GM12878 (cell line): ENCODE measurements around the gene RPL5. TPM values are rescaled to one million over a fixed set of nuclear protein-coding genes. Genes with fewer than 3 reads are reported as not detected.
"Not testable (repeated sequence)": the region's sequence is repeated elsewhere in the genome, so short reads cannot be mapped to it uniquely, and the experiment has no call there.

Experiments used
- ATAC-seq: fragments of 200-7000 bp; cut with Tn5 transposase; 3 replicates; pipeline ENCODE4 v1.9.1; 2020; ENCODE audit warnings: mild to moderate bottlenecking, moderate library complexity
- BruUV-seq: library from RNA; stranded (reverse); fragments of 400-500 nt; replicated peaks from 2 replicates; lab custom pipeline; 2021; lab: Mats Ljungman, UMichigan
- CTCF ChIA-PET: fragments of 300-600 bp; sonication (Branson Sonifier 250); formaldehyde crosslinking; extraction: SDS; loops from one replicate; lab custom pipeline; 2021; ENCODE audit warnings: inconsistent platforms; lab: Yijun Ruan, JAX
- POLR2A ChIA-PET: fragments of 350-600 bp; formaldehyde crosslinking; extraction: SDS; loops from one replicate; lab custom pipeline; 2021; ENCODE audit warnings: inconsistent platforms; lab: Charles Lee
- RAD21 ChIA-PET: fragments of 300-600 bp; sonication (Branson Sonifier 250); formaldehyde crosslinking; loops from one replicate; lab custom pipeline; 2023; ENCODE audit warnings: antibody characterized with exemption; ENCODE audit not compliant: unreplicated experiment; lab: Charles Lee
- SMC1A ChIA-PET: fragments of 300-600 bp; sonication (Branson Sonifier 250); formaldehyde crosslinking; loops from one replicate; lab custom pipeline; 2023; ENCODE audit not compliant: unreplicated experiment, uncharacterized antibody; lab: Charles Lee
- DNase-seq: peaks from one replicate; pipeline ENCODE4 v3.0.0-alpha.2; 2011; ENCODE audit warnings: low read depth, low spot score
- FAIRE-seq: peaks from 3 replicates; lab custom pipeline; 2011; peaks lifted over from hg19 to GRCh38; lab: Jason Lieb, UNC
- H2AFZ ChIP-seq: 2 replicates; pipeline ENCODE4 v1.6.0; 2011; ENCODE audit warnings: low read depth, low read length, control low read depth; ENCODE audit not compliant: control insufficient read depth
- H3K27ac ChIP-seq: 2 replicates; pipeline ENCODE4 v1.5.1; 2011; ENCODE audit warnings: control low read depth; ENCODE audit not compliant: control insufficient read depth, insufficient read depth
- H3K27me3 ChIP-seq, 2 experiments: replicated peaks in 1 of 2; 2 replicates each; pipeline versions ENCODE4 v1.6.0 to v1.6.1; 2011; ENCODE audit warnings: low read length in 1 of 2; ENCODE audit not compliant: control insufficient read depth in 2 of 2, insufficient read depth in 2 of 2
- H3K36me3 ChIP-seq, 2 experiments: 2 replicates each; pipeline ENCODE4 v1.5.1; 2011; ENCODE audit warnings: low read length in 1 of 2; ENCODE audit not compliant: control insufficient read depth in 2 of 2, insufficient read depth in 2 of 2
- H3K4me1 ChIP-seq: 2 replicates; pipeline ENCODE4 v1.6.1; 2011; ENCODE audit warnings: mild to moderate bottlenecking, low read length, moderate library complexity, mixed read lengths; ENCODE audit not compliant: control insufficient read depth, insufficient read depth
- H3K4me2 ChIP-seq: 2 replicates; pipeline ENCODE4 v1.6.0; 2011; ENCODE audit warnings: control low read depth; ENCODE audit not compliant: control insufficient read depth, insufficient read depth
- H3K4me3 ChIP-seq: fragments of 200-600 bp; sonication (generic); 2 replicates; pipeline ENCODE4 v1.5.1; 2016
- H3K79me2 ChIP-seq: 2 replicates; pipeline ENCODE4 v1.6.0; 2011; ENCODE audit warnings: low read length; ENCODE audit not compliant: control insufficient read depth, insufficient read depth
- H3K9ac ChIP-seq: 2 replicates; pipeline ENCODE4 v1.8.0; 2011; ENCODE audit warnings: low read length, control low read depth, mixed read lengths; ENCODE audit not compliant: control insufficient read depth, insufficient read depth
- H3K9me3 ChIP-seq: replicated peaks from 3 replicates; pipeline ENCODE4 v1.5.1; 2011; ENCODE audit warnings: mild to moderate bottlenecking, low read length; ENCODE audit not compliant: control insufficient read depth, insufficient read depth
- H4K20me1 ChIP-seq: 2 replicates; pipeline ENCODE4 v1.6.0; 2011; ENCODE audit not compliant: control insufficient read depth, insufficient read depth
- ATF7 ChIP-seq: fragments of 450-650 bp; IDR thresholded peaks from 2 replicates; pipeline ENCODE4 v1.6.1; 2016; ENCODE audit warnings: low read depth, mild to moderate bottlenecking
- CHD1 ChIP-seq: IDR thresholded peaks from 2 replicates; pipeline ENCODE4 v1.6.1; 2012; ENCODE audit warnings: low read depth, low read length, improper control_type of control experiment
- IRF4 ChIP-seq: IDR thresholded peaks from 2 replicates; pipeline ENCODE4 v1.6.1; 2011; ENCODE audit warnings: low read depth, low read length
- NFYA ChIP-seq: IDR thresholded peaks from 2 replicates; pipeline ENCODE4 v1.6.1; 2011; ENCODE audit warnings: low read depth, mild to moderate bottlenecking, low read length, improper control_type of control experiment, borderline replicate concordance
- SPI1 ChIP-seq: IDR thresholded peaks from 2 replicates; pipeline ENCODE4 v1.6.1; 2011; ENCODE audit warnings: low read depth, mild to moderate bottlenecking, low read length, moderate library complexity, borderline replicate concordance; ENCODE audit not compliant: insufficient read depth
- WGBS: methylation state at CpG from one replicate; pipeline ENCODE4 v1.1.6; 2016; ENCODE audit warnings: low lambda C conversion rate; ENCODE audit not compliant: insufficient replicate concordance, insufficient coverage; ENCODE audit errors: missing lambda C conversion rate; 5-methylcytosine and 5-hydroxymethylcytosine counted together
- in situ Hi-C: fragments of 300-500 bp; cut with MboI; formaldehyde crosslinking; loops from 9 replicates; pipeline ENCODE4 v1.14.3; 2018; ENCODE audit warnings: mixed read lengths
- intact Hi-C: fragments of 100-400 bp; cut with micrococcal nuclease; formaldehyde crosslinking; loops from one replicate; pipeline ENCODE4 v1.14.2; 2022; ENCODE audit not compliant: unreplicated experiment
- polyA plus RNA-seq, 11 experiments: library from polyadenylated mRNA; depleted of rRNA in 4 of 11; unstranded in 6 of 11; stranded (reverse) in 5 of 11; fragments of >200 nt; fragmentation: Nextera tagmentation in 4 of 11; fragmentation: Illumina TruSeq in 1 of 11; extraction: Ambion mirVana in 4 of 11; extraction: Trizol in 1 of 11; gene quantifications; 1 replicate in 1 of 11; 2 replicates in 10 of 11; pipeline versions ENCODE4 v1.2.1 to v1.2.3, GENCODE V29; 2011 to 2016; ENCODE audit warnings: inconsistent platforms in 2 of 11, missing spikeins in 2 of 11, low read depth in 1 of 11
- total RNA-seq, 4 experiments: library from RNA; depleted of rRNA in 3 of 4; stranded (reverse); fragments of >200 nt in 3 of 4; fragmentation: Illumina TruSeq in 1 of 4; extraction: Trizol in 1 of 4; gene quantifications; 2 replicates each; pipeline versions ENCODE4 v1.2.1 to v1.2.3, GENCODE V29; 2013 to 2021

Gene RPL5
- total and polyA plus RNA-seq, 10 of the 15 experiments (the other 5 are each of a cell fraction or from before 2014, with no cell fraction given) = 1,685 to 6,047 (median 2,601) TPM

DNA sequence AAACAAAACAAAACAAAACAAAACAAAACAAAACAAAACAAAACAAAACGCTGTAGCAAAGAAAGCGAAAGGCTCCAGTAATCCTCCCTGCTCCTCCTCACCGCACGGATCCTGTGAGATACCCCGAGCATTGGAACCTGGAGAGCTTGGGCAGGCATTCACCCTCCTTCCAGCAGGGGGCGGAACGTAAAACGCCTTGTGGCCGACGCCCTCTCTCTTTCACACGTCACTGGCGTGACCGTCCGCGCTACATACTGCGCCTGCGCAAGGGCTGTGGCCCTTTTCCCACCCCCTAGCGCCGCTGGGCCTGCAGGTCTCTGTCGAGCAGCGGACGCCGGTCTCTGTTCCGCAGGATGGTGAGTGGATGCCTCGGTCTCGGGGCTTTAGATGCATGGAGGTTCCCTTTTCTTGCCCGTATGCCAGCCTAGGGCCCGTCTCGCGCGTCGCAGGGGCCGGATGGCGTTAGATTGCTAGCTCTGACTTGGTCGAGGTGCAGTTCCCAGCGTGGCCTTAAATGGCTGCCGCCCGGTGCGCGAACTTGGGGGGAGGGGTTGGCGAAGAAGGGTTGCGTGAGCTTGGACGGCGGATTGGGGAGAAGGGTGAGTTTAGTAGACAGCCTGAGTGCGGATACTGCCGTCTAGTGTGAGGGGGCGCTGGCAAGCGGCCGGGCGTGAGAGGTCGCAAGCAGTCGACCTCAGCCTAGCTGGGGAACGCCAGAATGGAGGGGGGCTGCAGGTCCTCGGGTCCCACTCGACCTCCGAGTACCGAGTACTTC, at the start of gene RPL5 (continued):
- TF ChIP-seq IRF4 (no peak; the same call in 1 of the 2 replicates), ATF7 (peak; percentile 73), CHD1 (no peak), NFYA (no peak), SPI1 (no peak)

DNA sequence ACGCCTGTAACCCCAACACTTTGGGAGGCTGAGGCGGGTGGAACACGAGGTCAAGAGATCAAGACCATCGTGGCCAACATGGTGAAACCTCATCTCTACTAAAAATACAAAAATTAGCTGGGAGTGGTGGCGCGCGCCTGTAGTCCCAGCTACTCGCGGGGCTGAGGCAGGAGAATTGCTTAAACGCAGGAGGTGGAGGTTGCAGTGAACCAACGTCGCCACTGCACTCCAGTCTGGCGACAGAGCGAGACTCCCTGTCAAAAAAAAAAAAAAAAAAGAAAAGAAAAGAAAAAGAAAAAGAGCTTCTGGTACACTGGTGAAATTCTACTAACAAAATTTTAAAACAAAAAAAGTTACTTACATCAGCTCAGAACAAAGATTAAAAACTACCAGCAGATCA, 48.3 kb upstream of the RPL5 start:
- Histone ChIP-seq H3K4me3 (peak overlapping the region; percentile 88; the same call in 1 of the 2 replicates), H3K4me2 (peak overlapping the region; percentile 58; the same call in 1 of the 2 replicates)
- in situ Hi-C loops, intact Hi-C loops, H3K79me2 ChIP-seq, H3K27ac ChIP-seq, H2AFZ ChIP-seq, FAIRE-seq, H3K27me3 ChIP-seq, H3K4me1 ChIP-seq, H3K36me3 ChIP-seq, DNase-seq, BruUV-seq, SMC1A ChIA-PET, H3K9me3 ChIP-seq, ATAC-seq, H4K20me1 ChIP-seq, H3K9ac ChIP-seq: not testable (repeated sequence)
- CTCF ChIA-PET = interaction anchor here (0.8 to 1.4 kb wide), 3 partner anchors 34 to 48 kb away, joined by 3 read pairs; partner anchors contain the start of gene RPL5
- POLR2A ChIA-PET = interaction anchor here (0.6 to 0.7 kb wide), 3 partner anchors 298 to 630 kb away, joined by 4 to 5 read pairs (median 4); no protein-coding TSS in a partner anchor
- WGBS = 98% methylated on average over 9 of the region's 14 CpGs
- RAD21 ChIA-PET = interaction anchor here (0.7 kb wide), 1 partner anchor 1664 kb away, joined by 3 read pairs; no protein-coding TSS in a partner anchor
